Fibroblast of the aortic adventitia (primary cell): Measurements from ENCODE around the gene RICTOR. TPM values are rescaled to one million over a fixed set of nuclear protein-coding genes. Genes with fewer than 3 reads are reported as not detected.

ENCODE experiments used
- DNase-seq: peaks from one replicate; pipeline ENCODE4 v3.0.0-alpha.2; 2010; ENCODE audit warnings: low read depth
- H3K4me3 ChIP-seq: 2 replicates; pipeline ENCODE4 v1.5.1; 2011; ENCODE audit warnings: low read depth, mild to moderate bottlenecking, control low read depth, low read length, moderate library complexity
- CTCF ChIP-seq: IDR thresholded peaks from 2 replicates; pipeline ENCODE4 v1.5.1; 2011; ENCODE audit warnings: mild to moderate bottlenecking, low read length, control low read depth, inconsistent platforms; ENCODE audit not compliant: insufficient read depth
- total RNA-seq: library from RNA; depleted of rRNA; stranded (reverse); fragments of >200 nt; gene quantifications from 2 replicates; pipeline ENCODE4 v1.2.3, GENCODE V29; 2012; ENCODE audit warnings: low replicate concordance

Gene RICTOR
- total RNA-seq, 1 donor: 55.0 TPM

- no peak overlapping the region for H3K4me3 ChIP-seq
- no peak for TF ChIP-seq CTCF
- DNase-seq: no peak
Observed at GRCh38 chr5:39109606-39110005, 35.4 kb upstream of the RICTOR start.

GRCh38 chr5:39108987-39109386 lies 34.8 kb upstream of the RICTOR start:
- H3K4me3 ChIP-seq: no peak overlapping the region
- no peak for DNase-seq
- no peak for TF ChIP-seq CTCF

GRCh38 chr5:39107350-39107749 lies 33.2 kb upstream of the RICTOR start:
- peak; percentile 25 for DNase-seq

GRCh38 chr5:39106322-39106721 lies 32.1 kb upstream of the RICTOR start:
- peak; percentile 40 for DNase-seq
- TF ChIP-seq CTCF: peak; percentile 45
- H3K4me3 ChIP-seq: no peak overlapping the region

More at GRCh38 chr5:39107350-39107749, 33.2 kb upstream of the RICTOR start:
- no peak overlapping the region for H3K4me3 ChIP-seq
- no peak for TF ChIP-seq CTCF

GRCh38 chr5:39104221-39104620 lies 30.0 kb upstream of the RICTOR start:
- no peak overlapping the region for H3K4me3 ChIP-seq
- TF ChIP-seq CTCF: no peak
- no peak for DNase-seq

GRCh38 chr5:39102684-39103155 lies 28.5 kb upstream of the RICTOR start:
- no peak for TF ChIP-seq CTCF
- peak; percentile 26 for DNase-seq
- no peak overlapping the region for H3K4me3 ChIP-seq

GRCh38 chr5:39100851-39101396 lies 26.7 kb upstream of the RICTOR start:
- TF ChIP-seq CTCF: no peak
- no peak overlapping the region for H3K4me3 ChIP-seq

More at GRCh38 chr5:39100851-39101396, 26.7 kb upstream of the RICTOR start:
- DNase-seq: peak; percentile 91
